ENCODE measurements around the gene RPGRIP1L.

Gene RPGRIP1L

DNA sequence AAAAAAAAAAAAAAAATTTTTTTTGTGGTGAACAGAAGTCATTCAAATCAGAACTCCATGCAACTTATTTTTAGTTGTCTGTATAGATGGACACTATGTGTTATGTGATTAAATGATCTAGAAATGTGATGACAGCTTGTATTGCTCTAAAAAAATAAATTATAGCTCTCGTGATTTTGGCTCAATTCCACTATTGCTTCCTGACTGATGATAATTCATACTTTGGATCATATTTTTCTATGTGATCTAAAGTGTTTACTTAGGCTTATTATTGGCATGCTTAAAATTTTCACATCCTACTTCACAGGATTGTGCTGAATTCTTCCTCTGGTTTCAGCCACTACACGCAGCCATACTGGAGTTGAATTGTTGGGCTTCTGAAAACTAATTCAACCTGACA is 76.8 kb downstream of the RPGRIP1L start:
- no peak for DNase-seq (ENCODE audit: low read depth in 1 of 2, low spot score in 1 of 2)
- no peak for TF ChIP-seq JUND (IDR thresholded peaks at IDR 0.05; ENCODE audit: low read depth)
- in situ Hi-C loops (cut with HindIII; ENCODE audit: low pct_unique_long_range_greater_than_20kb, low sequenced_read_pairs), result no loop called here

- no peak for DNase-seq (ENCODE audit: low read depth in 1 of 2, low spot score in 1 of 2)
- in situ Hi-C loops (cut with HindIII; ENCODE audit: low pct_unique_long_range_greater_than_20kb, low sequenced_read_pairs), result no loop called here
- TF ChIP-seq JUND (IDR thresholded peaks at IDR 0.05; ENCODE audit: low read depth), result no peak
Measured at GRCh38 chr16:53626161-53626560, 77.5 kb downstream of the RPGRIP1L start.

DNA sequence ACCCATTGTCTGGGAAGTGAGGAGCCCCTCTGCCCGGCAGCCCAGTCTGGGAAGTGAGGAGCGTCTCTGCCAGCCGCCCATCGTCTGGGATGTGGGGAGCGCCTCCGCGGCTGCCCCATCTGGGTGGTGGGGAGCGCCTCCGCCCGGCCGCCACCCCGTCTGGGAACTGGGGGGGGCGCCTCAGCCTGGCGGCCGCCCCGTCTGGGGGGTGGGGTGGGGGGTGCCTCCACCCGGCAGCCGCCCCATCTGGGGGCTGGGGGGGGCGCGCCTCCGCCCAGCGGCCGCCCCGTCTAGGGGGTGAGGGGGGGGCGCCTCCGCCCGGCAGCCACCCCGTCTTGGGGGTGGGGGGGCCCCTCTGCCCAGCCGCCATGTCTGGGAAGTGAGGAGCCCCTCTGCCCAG is 78.4 kb downstream of the RPGRIP1L start:
- in situ Hi-C loops (cut with HindIII; ENCODE audit: low pct_unique_long_range_greater_than_20kb, low sequenced_read_pairs), result no loop called here
- DNase-seq (ENCODE audit: low read depth in 1 of 2, low spot score in 1 of 2), result no peak
- TF ChIP-seq JUND (IDR thresholded peaks at IDR 0.05; ENCODE audit: low read depth), result no peak

GRCh38 chr16:53622315-53622714 is 81.3 kb downstream of the RPGRIP1L start:
- in situ Hi-C loops (cut with HindIII; ENCODE audit: low pct_unique_long_range_greater_than_20kb, low sequenced_read_pairs), result no loop called here
- no peak for TF ChIP-seq JUND (IDR thresholded peaks at IDR 0.05; ENCODE audit: low read depth)
- DNase-seq (ENCODE audit: low read depth in 1 of 2, low spot score in 1 of 2), result no peak

- in situ Hi-C loops (cut with HindIII; ENCODE audit: low pct_unique_long_range_greater_than_20kb, low sequenced_read_pairs), result no loop called here
- no peak for DNase-seq (ENCODE audit: low read depth in 1 of 2, low spot score in 1 of 2)
- no peak for TF ChIP-seq JUND (IDR thresholded peaks at IDR 0.05; ENCODE audit: low read depth)
Measured at GRCh38 chr16:53620476-53620875, 83.2 kb downstream of the RPGRIP1L start.

- in situ Hi-C loops (cut with HindIII; ENCODE audit: low pct_unique_long_range_greater_than_20kb, low sequenced_read_pairs), result no loop called here
- no peak for DNase-seq (ENCODE audit: low read depth in 1 of 2, low spot score in 1 of 2)
- no peak for TF ChIP-seq JUND (IDR thresholded peaks at IDR 0.05; ENCODE audit: low read depth)
Measured at GRCh38 chr16:53619235-53619634, 84.4 kb downstream of the RPGRIP1L start.

GRCh38 chr16:53614346-53614745 is 89.3 kb downstream of the RPGRIP1L start:
- no peak for TF ChIP-seq JUND (IDR thresholded peaks at IDR 0.05; ENCODE audit: low read depth)
- in situ Hi-C loops (cut with HindIII; ENCODE audit: low pct_unique_long_range_greater_than_20kb, low sequenced_read_pairs), result no loop called here
- DNase-seq (ENCODE audit: low read depth in 1 of 2, low spot score in 1 of 2), result no peak

DNA sequence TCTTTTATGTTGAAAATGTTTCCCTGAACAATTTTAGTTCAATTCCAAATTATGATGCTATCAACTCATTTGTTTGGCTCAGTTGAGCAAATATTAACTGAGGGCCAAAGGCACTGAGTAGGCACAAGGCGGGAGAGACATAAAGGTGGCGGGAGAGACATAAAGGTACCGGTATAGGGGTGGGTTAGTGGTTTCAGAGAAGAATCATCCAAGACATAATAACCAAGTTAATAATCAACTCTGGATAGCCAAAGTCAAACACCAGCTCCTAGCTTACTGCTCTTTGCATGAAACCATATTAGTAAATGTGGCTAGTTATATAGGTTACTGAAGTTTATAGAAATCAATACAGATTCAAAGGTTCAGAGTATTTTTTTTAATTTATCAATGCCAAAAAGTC is 91.7 kb downstream of the RPGRIP1L start:
- TF ChIP-seq JUND (IDR thresholded peaks at IDR 0.05; ENCODE audit: low read depth), result no peak
- no peak for DNase-seq (ENCODE audit: low read depth in 1 of 2, low spot score in 1 of 2)
- in situ Hi-C loops (cut with HindIII; ENCODE audit: low pct_unique_long_range_greater_than_20kb, low sequenced_read_pairs), result no loop called here

- no peak for TF ChIP-seq JUND (IDR thresholded peaks at IDR 0.05; ENCODE audit: low read depth)
- in situ Hi-C loops (cut with HindIII; ENCODE audit: low pct_unique_long_range_greater_than_20kb, low sequenced_read_pairs), result no loop called here
- DNase-seq (ENCODE audit: low read depth in 1 of 2, low spot score in 1 of 2), result no peak
Measured at GRCh38 chr16:53611179-53611696, 92.4 kb downstream of the RPGRIP1L start.

DNA sequence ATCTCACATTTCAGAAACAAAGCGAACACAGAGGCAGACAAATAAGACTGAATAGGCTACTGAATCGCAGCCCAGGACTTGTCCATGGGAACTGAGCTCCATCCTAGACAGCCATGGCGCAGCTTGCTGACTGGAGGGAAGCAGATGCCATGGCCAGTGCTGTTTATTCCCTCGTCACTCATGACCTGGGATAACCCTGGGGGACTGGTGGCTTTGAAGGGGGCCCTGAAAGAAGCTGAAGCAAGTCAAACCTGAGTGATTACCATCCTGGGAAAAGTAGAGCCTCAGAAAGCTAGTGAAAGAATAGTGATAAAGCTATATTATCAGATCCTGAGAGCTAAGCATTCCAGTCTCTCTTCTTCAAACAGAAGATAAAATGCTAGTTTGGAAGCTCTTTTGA is 94.1 kb downstream of the RPGRIP1L start:
- TF ChIP-seq JUND (IDR thresholded peaks at IDR 0.05; ENCODE audit: low read depth), result no peak
- in situ Hi-C loops (cut with HindIII; ENCODE audit: low pct_unique_long_range_greater_than_20kb, low sequenced_read_pairs), result no loop called here
- DNase-seq (ENCODE audit: low read depth in 1 of 2, low spot score in 1 of 2), result no peak

GRCh38 chr16:53608094-53608493 is 95.6 kb downstream of the RPGRIP1L start:
- DNase-seq (ENCODE audit: low read depth in 1 of 2, low spot score in 1 of 2), result no peak
- in situ Hi-C loops (cut with HindIII; ENCODE audit: low pct_unique_long_range_greater_than_20kb, low sequenced_read_pairs), result no loop called here
- no peak for TF ChIP-seq JUND (IDR thresholded peaks at IDR 0.05; ENCODE audit: low read depth)

- no peak for DNase-seq (ENCODE audit: low read depth in 1 of 2, low spot score in 1 of 2)
- in situ Hi-C loops (cut with HindIII; ENCODE audit: low pct_unique_long_range_greater_than_20kb, low sequenced_read_pairs), result no loop called here
- no peak for TF ChIP-seq JUND (IDR thresholded peaks at IDR 0.05; ENCODE audit: low read depth)
Measured at GRCh38 chr16:53605831-53606400, 97.7 kb downstream of the RPGRIP1L start.

- in situ Hi-C loops (cut with HindIII; ENCODE audit: low pct_unique_long_range_greater_than_20kb, low sequenced_read_pairs), result no loop called here
- no peak for DNase-seq (ENCODE audit: low read depth in 1 of 2, low spot score in 1 of 2)
- TF ChIP-seq JUND (IDR thresholded peaks at IDR 0.05; ENCODE audit: low read depth), result no peak
Measured at GRCh38 chr16:53605356-53605755, 98.3 kb downstream of the RPGRIP1L start.

DNA sequence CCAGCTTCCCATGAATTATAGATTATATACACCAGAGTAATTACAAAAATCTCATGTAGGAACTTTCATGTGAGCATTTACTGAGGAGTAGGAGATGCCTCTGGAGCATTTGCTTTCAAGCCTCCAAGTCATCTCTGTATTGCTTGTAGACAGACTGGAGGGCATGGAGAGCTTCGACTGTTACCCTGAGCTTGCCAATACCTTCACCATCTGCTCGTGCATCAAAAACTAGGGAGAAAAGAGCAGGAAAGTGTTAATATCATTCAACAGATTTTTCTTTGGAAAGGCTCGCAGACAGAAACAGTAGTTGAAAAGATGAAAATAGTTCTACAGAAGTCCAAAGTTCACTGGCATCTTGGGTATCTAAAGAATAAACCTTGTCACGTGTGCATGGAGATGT is 101.7 kb downstream of the RPGRIP1L start:
- in situ Hi-C loops (cut with HindIII; ENCODE audit: low pct_unique_long_range_greater_than_20kb, low sequenced_read_pairs), result no loop called here
- no peak for DNase-seq (ENCODE audit: low read depth in 1 of 2, low spot score in 1 of 2)
- TF ChIP-seq JUND (IDR thresholded peaks at IDR 0.05; ENCODE audit: low read depth), result no peak

All from T47D (cell line).